Psoas muscle (tissue), 8 donors: ENCODE data around the gene SIDT1. TPM values are rescaled to one million over a fixed set of nuclear protein-coding genes. Genes with fewer than 3 reads are reported as not detected.

Experiments
- ATAC-seq, 4 donors: fragments of 200-7000 bp; cut with Tn5 transposase; one replicate each; pipeline ENCODE4 v1.9.1; 2020; ENCODE audit warnings: moderate library complexity in 3 of 4, mild to moderate bottlenecking in 2 of 4
- DNase-seq, 2 donors: peaks; one replicate each; pipeline ENCODE4 v3.0.0-alpha.2; 2020
- H3K27ac ChIP-seq: fragments of 200-600 bp; one replicate; pipeline ENCODE4 v1.8.0; 2022
- H3K27me3 ChIP-seq, 3 donors: fragments of 200-600 bp in 1 of 3; one replicate each; pipeline versions ENCODE4 v1.6.1 to v1.8.0; 2013 to 2022; ENCODE audit warnings: low read length in 2 of 3, mild to moderate bottlenecking in 2 of 3, moderate library complexity in 1 of 3; ENCODE audit not compliant: insufficient read depth in 3 of 3
- H3K36me3 ChIP-seq, 2 donors: fragments of 200-600 bp in 1 of 2; one replicate each; pipeline versions ENCODE4 v1.6.1 to v1.8.0; 2013 to 2022; ENCODE audit warnings: low read depth in 1 of 2, mild to moderate bottlenecking in 1 of 2, moderate library complexity in 1 of 2; ENCODE audit not compliant: insufficient read depth in 1 of 2
- H3K4me1 ChIP-seq: fragments of 200-600 bp; one replicate; pipeline ENCODE4 v1.8.0; 2022
- H3K4me3 ChIP-seq: fragments of 200-600 bp; one replicate; pipeline ENCODE4 v1.8.0; 2022; ENCODE audit warnings: mild to moderate bottlenecking
- H3K9me3 ChIP-seq: fragments of 200-600 bp; one replicate; pipeline ENCODE4 v1.8.0; 2022
- CTCF ChIP-seq: fragments of 200-600 bp; IDR thresholded peaks from one replicate; pipeline ENCODE4 v1.8.0; 2022; ENCODE audit warnings: antibody characterized with exemption
- WGBS, 3 donors: extraction: QIAGEN DNeasy Blood & Tissue Kit; methylation state at CpG; one replicate each; pipeline versions ENCODE4 v1.1.6 to v1.1.7; 2013; 5-methylcytosine and 5-hydroxymethylcytosine counted together
- intact Hi-C, 2 donors: fragments of 100-400 bp; cut with DNase I; formaldehyde crosslinking; loops; one replicate each; pipeline versions ENCODE4 v1.11.0 to v1.14.2; 2022
- polyA plus RNA-seq, 3 donors: library from polyadenylated mRNA; stranded (reverse); fragments of 200-250 nt; gene quantifications; one replicate each; pipeline ENCODE4 v1.2.3, GENCODE V29; 2013
- total RNA-seq, 4 donors: library from RNA; stranded (reverse); fragmentation: NEBNext Ultra II Directional in 2 of 4; extraction: Animal tissue kit (Norgen Biotek cat#: 25700) in 2 of 4; gene quantifications; one replicate each; pipeline versions ENCODE4 v1.2.1 to v1.2.4, GENCODE V29; 2021 to 2023
- donor health status: healthy with polysubstance abuse.
- donor health status: DM: no; HTN: no; CAD: no; lungs with moderate emphysema.
- donor health status: Bipolar disorder and iron deficiency.
- donor health status: healthy.
- donor health status: DM: yes; HTN: yes; CAD: no.
- donor health status: DM: no; HTN: no; CAD: no.
- donor health status: DM: no; HTN: no; CAD: no.
- donor health status: DM: yes; HTN: yes; CAD: no.

SIDT1 gene
- total and polyA plus RNA-seq, 7 donors = 0.08 to 0.48 (median 0.34) TPM; not detected in 1

DNA sequence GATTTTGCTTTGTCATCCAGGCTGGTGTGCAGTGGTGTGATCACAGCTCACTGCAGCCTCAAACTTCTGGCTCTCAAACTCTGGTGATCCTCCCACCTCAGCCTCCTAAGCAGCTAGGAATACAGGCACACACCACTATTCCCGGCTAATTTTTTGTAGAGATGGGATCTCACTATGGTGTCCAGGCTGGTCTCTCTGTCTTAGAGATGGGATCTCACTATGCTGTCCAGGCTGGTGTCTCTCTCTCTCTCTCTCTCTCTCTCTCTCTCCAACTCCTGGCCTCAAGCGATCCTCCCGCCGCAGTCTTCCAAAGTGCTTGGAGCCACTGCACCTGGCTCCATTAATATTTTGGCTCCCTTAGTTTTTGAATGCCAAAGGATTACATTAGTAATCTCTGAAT is 146.4 kb downstream of the SIDT1 start:
- 49 to 88% (median 62%) methylated on average over 4 of the region's 4 CpGs for WGBS, 3 donors
- no peak for TF ChIP-seq CTCF
- Histone ChIP-seq H3K27ac (no peak overlapping the region), H3K27me3 (no peaks in the 10 kb centered on the region), H3K36me3 (peaks cover 10 to 34% of the 10 kb centered on the region in 2 donors), H3K4me1 (peaks cover 8% of the 10 kb centered on the region), H3K4me3 (no peak overlapping the region), H3K9me3 (no peaks in the 10 kb centered on the region)
- DNase-seq (no peak), ATAC-seq (peak in 2 of 4 donors; percentile 22 to 28)
- intact Hi-C loops = no loop called here

Other genes starting within 250 kb of the SIDT1 start
- gene CFAP44, start 91.1 kb upstream of the SIDT1 start, total RNA-seq = 1 to 10 TPM in 3 of 4 donors, under 1 TPM in 1; 0.89 to 2.2 (median 1.2) TPM
- 1 to 10 TPM in 2 of 3 donors, under 1 TPM in 1; 0.86 to 2.5 (median 1.7) TPM for gene CFAP44, start 91.1 kb upstream of the SIDT1 start, polyA plus RNA-seq
- gene SPICE1, start 17.4 kb upstream of the SIDT1 start, total RNA-seq = 1 to 10 TPM; 2.3 to 5.6 (median 2.8) TPM
- gene SPICE1, start 17.4 kb upstream of the SIDT1 start, polyA plus RNA-seq = 1 to 10 TPM in 1 of 3 donors, under 1 TPM in 2; 0.61 to 3.2 (median 0.89) TPM
- 10 to 100 TPM; 17.2 to 35.4 (median 28.4) TPM for gene USF3, start 164.1 kb downstream of the SIDT1 start, total RNA-seq
- gene USF3, start 164.1 kb downstream of the SIDT1 start, polyA plus RNA-seq = 10 to 100 TPM in 1 of 3 donors, 1 to 10 TPM in 2; 6.3 to 20.4 (median 9.3) TPM
- gene NAA50, start 213.7 kb downstream of the SIDT1 start, total RNA-seq = 100 to 1,000 TPM; 180 to 337 (median 270) TPM
- 100 to 1,000 TPM; 144 to 495 (median 216) TPM for gene NAA50, start 213.7 kb downstream of the SIDT1 start, polyA plus RNA-seq
- gene ATP6V1A, start 214.5 kb downstream of the SIDT1 start, total RNA-seq = 10 to 100 TPM; 15.3 to 20.6 (median 17.1) TPM
- 10 to 100 TPM in 1 of 3 donors, 1 to 10 TPM in 2; 4.2 to 19.5 (median 6.9) TPM for gene ATP6V1A, start 214.5 kb downstream of the SIDT1 start, polyA plus RNA-seq